ENCODE results near the gene RPA3.

The RPA3 gene

DNA sequence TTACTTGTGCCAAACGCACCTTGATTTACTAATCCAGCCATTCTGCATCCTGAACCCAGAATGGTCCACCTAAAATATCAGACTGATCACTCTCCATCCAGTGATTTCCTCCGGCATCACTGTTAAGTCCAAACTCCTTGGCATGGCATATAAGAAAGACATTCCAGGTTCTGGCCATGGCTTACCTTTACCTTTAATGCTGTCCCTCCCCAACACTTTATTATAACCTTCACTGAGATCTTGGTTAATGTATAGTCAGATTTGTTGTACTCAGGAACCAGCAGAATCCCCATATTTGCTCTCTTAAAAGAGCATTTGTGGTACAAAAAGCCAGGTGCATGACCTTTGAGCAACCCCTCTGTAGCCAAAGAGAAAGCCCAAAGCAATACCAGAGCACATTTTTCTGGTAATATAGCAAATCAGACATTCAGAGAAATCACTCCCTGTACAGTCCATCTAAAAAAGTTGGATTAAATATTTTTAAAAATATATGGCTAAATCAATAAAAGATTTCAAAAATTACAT is 67.7 kb downstream of the RPA3 start:
- no peak for DNase-seq

DNA sequence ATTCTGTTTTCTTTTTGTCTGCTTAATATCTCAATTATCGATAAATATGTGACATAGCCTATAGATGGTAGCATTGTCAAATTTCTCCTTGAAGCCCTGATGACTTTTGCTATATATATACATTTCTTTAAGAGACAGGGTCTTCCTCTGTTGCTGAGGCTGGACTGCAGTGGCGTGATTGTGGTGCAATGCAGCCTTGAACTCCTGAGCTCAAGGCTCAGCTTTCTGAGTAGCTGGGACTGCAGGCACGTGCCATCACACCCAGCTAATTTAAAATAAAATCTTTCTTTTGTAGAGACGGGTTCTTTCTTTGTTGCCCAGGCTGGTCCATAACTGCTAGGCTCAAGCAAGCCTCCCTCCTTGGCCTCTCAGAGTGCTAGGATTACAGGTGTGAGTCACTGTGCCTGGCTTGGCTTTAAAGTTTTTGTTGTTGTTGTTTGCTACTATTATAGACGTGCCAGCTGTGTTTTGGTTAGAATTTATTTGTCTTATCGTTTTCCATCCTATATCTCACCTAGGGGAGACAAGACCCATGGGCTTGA is 70.8 kb downstream of the RPA3 start:
- DNase-seq: no peak

DNA sequence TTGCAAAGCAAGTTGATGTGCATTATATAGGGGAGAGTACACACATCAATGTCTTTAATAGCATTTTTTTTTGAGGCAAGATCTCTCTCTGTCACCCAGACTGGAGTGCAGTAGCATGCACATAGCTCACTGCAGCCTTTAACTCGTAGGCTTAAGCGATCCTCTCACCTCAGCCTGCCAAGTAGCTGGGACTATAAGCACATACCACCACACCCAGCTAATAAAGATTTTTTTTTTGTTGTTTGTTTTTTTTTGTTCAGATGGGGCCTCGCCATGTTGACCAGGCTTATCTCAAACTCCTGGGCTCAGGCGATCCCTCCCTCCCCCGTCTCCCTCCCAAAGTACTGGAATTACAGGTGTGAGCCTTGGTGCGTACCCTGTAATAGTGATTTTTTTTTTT is 76.3 kb downstream of the RPA3 start:
- DNase-seq: no peak

DNA sequence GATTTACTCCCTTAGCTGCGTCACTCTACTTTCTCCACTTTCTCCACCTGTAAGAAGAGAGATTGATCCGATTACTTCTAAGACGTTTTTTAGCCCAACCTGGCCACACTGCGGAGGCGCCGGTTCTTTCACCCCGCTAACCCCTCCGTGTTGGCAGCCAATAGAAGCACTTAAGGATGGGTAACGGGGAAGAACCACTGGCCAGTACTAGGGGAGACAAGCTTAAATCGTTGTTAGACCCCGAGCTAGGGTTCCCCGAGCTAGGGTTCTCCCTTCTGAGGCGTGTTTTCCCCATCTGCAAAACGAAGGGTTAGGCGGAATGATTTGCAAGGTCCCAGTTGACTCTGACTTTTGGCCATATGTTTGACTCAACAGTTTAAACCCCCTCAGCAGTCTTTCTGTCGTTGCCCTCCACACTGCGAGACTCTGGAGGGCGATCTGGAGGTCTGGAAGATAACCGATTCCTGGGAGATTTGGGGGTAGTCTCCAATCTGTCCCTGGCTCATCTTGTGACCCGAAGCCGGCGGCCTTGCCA is 77.2 kb downstream of the RPA3 start:
- no peak for DNase-seq

DNA sequence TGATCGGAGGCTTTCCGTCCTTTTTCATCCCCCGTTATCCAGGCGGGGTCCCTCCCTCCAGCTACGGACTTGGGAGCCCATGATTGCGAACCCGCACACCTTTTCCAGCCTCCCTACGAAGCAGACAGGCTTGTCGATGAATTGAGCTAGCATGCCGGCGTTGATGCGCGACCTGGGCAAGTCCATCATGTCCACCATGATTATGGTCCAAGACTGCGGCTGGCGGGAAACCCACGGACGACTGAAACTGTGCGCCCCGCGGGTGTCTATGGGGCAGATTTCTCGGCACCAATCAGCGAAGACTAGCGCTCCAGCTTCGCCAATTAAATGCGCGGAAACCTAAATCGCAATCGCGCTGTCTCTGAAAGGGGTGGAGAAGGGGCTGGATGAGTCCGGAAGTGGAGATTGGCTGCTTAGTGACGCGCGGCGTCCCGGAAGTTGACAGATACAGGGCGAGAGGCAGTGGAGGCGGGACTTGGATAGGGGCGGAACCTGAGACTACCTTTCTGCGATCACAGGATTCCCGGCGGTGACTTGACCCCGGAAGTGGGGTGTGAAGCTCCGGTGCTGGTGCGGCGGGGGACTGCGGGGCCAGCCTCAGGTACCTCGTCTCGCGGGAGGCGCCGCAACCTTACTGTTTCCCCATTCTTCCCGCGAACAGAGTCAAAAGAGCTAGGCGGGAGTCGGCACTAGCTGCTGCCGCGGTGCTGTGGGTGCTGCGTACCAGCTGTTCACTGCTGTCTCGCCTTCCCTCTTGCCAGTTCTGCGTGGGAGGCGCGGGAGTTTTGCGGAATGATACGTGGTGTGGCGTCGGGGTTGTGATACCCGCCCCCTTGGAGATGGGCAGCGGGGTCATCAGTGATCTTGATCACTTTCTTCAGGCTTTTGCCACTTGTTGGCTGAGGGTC is 77.9 kb downstream of the RPA3 start, which contains the start of gene UMAD1:
UMAD1 (plus strand) TSS at position 532 of the 908 bp plus-strand sequence. CDS start 32,620 bp downstream, outside the sequence.
- DNase-seq: peak; percentile 99

DNA sequence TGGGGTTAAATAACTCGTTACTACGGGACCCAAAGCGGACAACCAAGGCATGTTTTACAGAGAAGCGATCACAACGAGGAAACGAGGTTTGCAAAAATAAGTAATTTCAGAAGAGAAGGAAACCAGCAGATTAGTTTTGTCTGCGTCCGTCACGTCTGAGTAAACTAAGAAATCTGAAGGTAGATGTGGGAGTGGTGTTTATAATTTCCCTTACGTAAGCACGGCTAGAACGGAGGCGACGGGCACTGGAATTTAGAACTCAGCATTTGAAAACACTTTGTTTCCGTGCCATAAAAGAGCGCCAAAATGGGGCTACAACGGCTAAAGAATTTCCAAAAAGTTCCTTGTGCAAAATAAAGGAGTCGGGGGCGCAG is 78.6 kb downstream of the RPA3 start:
- DNase-seq: peak; percentile 7

DNA sequence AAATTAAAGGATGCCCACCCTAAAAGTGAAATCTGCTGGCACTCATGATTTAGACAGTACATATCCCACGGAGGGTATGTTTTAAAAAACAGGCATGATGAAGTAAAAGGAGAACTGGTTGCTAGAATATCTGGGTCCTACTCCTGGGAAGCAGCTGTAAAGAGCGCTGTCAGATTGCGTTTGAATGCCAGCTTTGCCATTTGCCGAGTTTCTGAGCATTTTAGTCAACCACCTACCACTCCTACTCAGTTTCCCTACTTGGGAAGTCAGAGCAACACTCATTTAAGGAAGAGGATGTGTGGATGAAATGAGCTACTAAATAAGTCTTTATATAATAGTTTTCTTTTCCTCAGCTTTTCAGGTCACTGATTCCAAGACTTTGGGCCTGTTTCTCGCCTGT is 79.0 kb downstream of the RPA3 start:
- no peak for DNase-seq

DNA sequence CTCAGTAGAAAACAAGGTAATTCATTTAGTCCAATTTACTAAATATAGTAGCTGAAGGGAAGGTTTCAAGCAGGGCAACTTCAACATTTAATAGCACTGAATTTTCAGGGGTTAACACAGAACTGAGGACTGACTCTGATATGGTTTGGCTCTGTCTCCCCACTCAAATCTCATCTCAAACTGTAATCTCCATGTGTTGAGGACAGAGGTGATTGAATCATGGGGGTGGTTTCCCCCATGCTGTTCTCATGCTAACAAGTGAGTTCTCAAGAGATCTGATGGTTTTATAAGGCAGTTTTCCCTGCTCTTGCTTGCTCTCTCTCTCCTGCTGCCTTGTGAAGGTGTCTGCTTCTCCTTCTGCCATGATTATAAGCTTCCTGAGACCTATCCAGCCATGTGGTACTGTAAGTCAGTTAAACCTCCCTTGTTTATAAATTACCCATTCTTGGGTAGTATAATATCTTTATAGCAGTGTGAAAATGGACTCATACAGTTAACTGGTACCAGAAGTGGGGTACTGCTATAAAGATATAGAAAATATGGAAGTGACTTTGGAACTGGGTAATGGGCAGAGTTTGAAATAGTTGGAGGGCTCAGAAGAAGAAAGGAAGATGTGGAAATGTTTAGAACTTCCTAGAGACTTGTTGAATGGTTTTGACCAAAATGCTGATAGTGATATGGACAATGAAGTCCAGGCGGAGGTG is 87.6 kb downstream of the RPA3 start:
- DNase-seq: no peak

DNA sequence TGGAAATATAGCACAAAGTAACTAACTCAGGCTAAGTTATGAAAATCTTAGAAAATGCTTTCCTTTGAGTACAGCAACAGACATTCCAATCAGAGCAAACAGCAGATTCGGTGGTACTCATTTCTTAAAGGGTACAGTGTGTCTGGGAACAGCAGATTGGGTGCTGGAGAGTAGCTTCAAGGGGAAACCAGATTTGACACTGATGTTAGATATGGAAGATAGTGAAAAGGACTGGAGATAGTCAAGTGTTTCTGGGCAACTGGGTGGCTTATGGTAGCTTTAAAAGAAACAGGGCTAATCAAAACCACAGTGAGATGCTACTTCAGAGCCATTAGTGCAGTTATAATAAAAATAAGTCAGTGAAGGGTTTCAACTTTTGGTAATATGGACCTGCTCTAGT is 89.9 kb downstream of the RPA3 start:
- DNase-seq: no peak

DNA sequence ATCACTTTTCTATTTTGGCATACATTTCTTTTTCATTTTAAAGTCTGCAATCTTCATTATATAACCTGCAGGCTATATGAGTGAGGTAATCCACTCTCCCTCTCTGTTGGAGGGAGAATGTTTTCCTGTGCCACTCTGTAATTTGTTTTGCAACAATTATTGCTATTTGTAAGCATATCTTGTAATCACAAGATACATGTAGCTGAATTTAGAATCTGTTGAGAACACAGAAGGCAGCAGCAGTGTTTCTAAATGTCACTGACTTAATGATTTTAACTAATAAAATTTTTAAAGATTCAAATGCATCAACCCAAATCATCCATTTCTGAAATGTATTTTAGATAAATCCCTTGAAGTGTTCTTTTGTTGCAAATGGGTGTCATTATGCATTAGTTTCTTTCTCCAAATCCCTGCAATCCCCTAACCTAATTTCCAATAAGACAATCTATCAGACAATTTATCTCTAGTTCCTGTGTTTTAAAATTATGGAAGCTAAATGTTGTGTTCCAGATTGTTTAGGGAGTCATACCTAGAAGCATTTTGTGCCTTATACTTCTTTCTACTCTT is 97.7 kb downstream of the RPA3 start:
- no peak for DNase-seq

DNA sequence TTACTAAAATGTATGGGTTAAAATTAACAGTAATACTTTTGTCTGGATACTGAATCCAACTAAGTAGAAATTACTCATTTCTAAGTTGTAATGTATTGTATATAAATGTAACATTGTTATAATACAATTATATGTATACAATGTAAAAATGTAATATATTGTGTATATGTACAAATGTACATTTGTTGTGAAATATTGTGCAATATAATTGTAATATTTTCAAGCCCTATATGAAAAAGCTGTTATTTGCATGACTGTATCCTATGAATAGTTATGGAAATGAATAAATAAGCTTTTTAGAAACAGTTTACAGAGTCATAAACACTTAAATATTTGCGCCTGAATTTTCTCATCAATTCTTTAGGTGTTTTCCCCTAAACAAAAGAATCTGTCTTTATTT is 98.2 kb downstream of the RPA3 start:
- DNase-seq: peak; percentile 13

DNA sequence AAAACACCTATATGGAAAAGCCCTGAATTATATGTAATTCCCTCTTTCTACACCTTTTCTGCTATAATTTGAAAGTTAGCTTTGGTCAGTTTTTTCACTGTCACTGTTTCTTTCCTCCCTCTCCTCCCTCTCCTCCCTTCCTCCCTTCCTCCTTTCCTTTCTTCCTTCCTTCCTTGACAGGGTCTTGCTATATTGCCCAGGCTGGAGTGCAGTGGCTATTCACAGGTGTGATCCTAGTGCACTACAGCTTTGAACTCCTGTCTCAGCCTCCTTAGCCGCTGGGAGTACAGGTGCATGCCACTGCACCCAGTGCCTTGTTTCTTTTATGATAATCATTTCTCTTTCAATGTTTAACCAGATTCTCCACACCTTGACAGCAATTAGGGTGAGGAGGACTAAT is 100.0 kb downstream of the RPA3 start:
- no peak for DNase-seq

DNA sequence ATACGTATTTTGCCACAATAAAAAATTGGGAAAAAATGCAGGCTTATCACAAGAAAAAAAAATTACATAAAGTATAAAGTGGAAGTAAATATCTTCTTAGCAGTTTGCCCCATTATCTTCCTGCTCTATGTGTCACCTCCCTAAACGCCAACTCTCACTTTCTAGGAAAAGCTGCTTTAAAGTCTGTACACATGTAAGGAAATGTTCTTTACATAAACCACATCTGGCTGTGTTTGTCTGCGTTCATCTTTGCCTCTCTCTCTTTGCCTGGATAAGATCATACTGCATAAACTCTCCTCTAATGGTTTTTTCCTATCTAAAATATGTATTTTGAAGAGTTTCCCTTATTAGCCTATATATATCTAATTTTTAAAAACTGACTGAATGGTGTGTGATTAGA is 100.9 kb downstream of the RPA3 start:
- DNase-seq: no peak

DNA sequence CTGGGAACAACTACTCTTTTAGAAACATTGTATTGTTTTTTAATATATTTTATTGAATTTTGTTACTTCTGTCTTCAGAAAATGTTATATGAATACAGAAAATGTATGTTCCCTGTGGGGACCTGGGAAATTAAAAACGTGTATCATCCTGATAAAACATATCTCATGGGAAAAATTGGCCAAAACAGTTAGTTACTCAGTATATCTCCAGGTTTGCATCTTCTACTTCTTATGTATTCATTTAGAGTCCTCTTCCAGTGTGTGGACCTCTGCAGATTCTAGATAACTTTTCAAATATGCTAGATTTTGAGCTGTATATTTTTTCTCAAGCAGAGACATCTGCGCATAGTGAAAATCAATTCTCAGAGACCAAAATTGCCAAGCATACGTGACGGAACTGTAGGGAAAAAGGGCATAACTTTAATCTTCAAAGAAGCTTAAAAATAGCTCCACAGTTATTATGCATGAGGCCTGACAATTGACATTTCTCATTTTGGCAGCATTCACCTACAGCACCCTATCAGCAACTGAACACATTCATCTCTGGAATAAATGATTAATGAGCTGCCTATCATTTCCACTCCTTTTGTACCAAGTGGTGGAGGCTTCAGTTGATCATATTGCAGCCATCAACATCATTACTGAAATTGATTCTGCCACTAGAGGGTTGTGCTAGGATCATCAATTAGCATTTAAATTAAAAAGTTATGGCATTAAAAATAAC is 104.2 kb downstream of the RPA3 start:
- no peak for DNase-seq

DNA sequence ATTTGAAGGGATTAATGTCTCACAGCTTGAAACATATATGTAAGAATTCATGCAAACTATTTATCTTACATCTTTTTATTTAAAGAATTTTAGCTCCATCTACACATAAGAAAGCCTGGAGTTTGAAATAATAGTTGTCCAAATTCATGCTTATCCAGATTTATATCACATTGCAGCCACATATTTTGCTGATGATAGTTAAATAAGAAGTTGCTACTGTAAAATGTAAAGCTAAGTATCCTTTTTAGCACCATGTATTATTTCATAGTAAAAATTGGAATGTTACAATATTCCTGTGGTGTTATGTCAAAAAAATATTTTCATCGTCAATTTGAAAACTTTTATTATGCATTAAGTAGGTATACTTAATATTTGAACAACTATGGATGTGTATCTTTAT is 105.2 kb downstream of the RPA3 start:
- no peak for DNase-seq

DNA sequence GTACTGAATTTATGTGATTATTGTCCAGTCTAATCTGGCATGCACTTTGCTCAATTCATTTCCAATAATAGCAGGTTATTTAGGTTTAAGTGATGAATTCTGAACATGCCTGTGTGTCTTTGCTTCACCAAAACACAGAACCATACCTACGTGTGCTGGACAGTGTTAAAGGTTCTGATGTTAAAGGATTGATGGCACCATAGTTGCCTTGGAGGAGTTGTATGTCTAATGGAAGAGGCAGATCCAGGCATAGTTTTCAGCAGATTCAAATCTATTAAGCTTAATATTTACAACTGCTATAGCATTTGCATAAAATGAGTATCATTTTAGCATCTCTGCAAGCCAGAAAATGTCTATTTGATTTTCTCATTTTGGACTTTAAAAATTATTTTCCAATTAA is 105.9 kb downstream of the RPA3 start:
- no peak for DNase-seq

DNA sequence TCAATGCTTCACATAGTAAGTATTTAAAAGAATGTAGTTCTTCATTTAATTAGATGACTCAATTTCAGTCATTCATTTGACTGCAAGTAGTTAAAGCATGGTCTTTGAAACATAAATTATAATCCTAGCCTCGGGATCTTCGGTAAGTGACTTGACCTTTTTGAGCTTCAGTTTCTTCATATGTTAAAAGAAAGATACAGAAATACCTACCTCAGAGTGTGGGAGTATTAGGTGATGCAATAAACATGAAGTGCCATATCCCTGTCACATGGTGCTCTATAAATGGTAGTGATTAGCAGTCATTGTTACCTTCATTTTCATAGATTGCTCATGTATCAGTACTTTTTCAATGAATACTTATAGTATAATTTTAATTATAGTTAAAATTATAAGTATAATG is 109.1 kb downstream of the RPA3 start:
- no peak for DNase-seq

DNA sequence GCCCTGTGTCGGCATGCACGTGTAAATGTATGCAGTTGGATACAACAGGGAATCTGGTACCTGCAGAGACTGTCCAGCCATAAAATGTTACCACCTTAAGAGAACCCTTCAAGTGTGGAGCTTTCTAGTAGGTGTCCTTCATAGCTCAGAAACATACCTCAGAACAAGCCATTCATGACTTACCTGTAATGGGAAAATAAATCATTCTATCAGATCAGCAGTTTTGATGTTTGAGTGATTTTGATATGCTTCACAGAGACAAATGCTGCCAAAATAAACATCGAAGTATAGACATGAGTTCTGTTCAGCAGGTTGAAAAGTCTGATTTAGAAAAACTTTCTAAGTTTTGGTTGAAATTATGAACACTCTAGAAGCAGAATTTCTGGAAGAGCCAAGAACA is 111.4 kb downstream of the RPA3 start:
- no peak for DNase-seq

DNA sequence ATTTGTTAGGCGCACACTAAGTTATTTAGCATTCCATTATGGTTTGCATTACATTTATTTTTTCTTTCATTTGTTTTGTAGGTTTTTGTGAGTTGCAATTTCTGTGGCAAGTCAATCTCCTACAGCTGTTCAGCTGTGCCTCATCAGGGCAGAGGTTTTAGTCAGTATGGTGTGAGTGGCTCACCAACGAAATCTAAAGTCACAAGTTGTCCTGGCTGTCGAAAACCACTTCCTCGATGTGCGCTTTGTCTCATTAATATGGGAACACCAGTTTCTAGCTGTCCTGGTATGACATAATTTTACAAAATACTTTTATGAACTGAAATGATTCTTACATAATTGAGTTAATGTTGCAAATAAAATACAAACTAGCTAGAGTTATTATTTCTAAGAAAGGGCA is 122.2 kb downstream of the RPA3 start:
- peak; percentile 85 for DNase-seq

DNA sequence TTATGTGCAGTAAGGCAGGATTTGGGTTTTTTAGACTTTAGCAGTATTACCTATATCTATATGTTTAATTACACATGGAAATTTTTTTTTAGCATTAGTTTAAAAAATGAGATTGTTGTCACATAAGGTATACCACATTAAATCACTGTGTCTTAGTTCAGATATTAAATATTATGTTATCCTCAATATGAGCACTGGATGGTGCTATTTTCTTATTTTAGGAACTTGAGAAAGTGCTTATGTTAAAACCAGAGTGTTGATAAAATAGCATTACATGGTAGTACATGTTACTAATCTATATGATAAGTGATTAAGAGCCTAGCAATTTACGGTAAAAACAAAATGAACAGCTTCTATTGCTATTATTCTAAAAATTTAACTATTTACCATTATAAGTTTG is 123.0 kb downstream of the RPA3 start:
- peak; percentile 61 for DNase-seq

Data from inflammatory macrophage treated with lipopolysaccharide for 4 hours (primary cell).